GM18502 (cell line): ENCODE results near the gene ITPK1.

Source experiments
- ATAC-seq: cut with Tn5 transposase; IDR thresholded peaks from one replicate; pipeline ENCODE4 v1.9.1; 2021; ENCODE audit warnings: mild to moderate bottlenecking; ENCODE audit not compliant: unreplicated experiment, poor library complexity

The ITPK1 gene

DNA sequence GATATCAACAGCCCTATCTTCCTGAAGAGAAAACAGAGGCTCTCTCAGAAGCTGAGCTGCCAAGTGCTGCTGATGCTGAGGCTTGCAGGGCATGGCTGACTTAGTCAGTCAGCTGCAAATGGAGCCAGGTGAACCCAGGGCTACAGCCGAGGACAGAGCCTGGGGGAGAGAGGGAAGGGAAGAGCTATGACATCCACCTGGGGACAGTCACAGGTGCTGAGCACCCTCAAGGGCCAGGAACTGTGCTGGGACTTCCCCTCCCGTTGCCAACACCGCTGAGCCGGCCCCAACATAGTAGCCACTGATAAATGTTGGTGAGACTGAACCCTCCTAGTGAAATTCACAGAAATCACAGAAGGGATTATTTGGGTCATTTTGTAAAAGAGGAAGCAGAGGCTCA, 199.5 kb downstream of the ITPK1 start:
- ATAC-seq: no peak

DNA sequence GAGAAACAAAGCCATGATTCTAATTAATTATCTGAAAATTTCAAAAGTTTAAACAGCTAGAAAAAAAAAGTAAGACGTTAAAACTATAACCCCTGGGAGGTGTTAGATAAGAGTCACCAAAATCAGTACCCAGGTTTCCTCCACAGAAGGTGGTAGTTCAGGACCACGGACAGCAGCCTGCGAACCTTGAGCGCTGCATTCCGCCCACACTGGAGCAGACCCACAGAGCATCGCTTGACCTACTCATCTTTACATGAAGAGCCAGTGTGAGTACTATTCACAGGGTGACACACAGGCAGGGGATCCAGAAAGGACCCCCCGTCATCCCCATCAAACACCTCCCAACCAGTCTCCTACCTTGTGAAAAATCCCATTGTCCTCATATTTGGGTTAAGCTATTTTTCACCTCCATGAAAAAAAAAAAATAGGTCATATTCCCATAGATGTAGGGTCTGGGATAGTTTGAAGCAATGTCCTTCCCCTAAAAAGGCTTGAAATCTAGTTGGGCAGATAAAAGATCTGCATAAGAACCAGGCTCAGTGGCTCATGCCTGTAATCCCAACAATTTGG, 201.6 kb downstream of the ITPK1 start:
- ATAC-seq: no peak

- no peak for ATAC-seq
Observed at GRCh38 chr14:92907316-92907911, 208.3 kb downstream of the ITPK1 start.

- ATAC-seq: no peak
Observed at GRCh38 chr14:92906823-92907222, 208.9 kb downstream of the ITPK1 start.

DNA sequence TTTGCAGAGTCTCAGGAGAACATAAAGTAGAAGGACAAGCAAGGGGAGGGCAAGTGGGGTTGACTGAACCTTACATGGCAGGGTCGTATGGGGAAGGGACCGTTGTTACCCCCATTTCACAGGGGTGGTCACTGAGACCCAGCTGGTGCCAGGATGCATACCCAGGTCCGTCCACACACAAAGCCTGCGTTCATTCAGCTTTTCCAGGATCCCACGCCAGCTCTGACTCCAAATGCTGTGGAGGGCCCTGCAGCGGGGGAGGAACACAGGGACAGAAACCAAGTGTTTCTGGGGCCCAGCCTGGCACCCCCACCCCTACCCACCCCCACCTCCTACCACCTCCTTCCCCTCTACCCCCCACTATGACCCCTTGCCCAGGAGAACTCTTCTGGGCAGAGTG, 209.3 kb downstream of the ITPK1 start:
- ATAC-seq: no peak

GRCh38 chr14:92905667-92906066, 210.1 kb downstream of the ITPK1 start:
- no peak for ATAC-seq

DNA sequence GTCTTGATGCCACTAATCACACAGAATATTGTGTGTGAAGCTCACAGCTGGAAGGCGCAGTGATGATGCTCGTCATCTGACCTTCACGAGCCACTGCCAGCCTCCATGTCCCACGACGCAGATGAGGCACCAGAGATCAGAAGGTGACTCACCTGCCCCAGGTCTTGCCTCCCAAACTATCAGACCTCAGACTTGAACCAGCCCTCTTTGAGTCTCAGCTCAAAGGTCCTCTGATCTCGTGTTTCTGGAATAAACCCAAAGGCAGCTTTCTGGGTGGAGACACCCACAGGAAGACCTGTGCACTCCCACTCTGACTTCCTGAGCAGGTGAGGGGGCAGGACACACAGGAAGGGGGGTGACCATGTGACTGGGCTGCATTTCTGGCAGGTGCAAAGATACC, 212.4 kb downstream of the ITPK1 start:
- ATAC-seq: no peak

GRCh38 chr14:92902726-92903125, 213.0 kb downstream of the ITPK1 start:
- ATAC-seq: no peak

- no peak for ATAC-seq
Observed at GRCh38 chr14:92902191-92902590, 213.5 kb downstream of the ITPK1 start.

DNA sequence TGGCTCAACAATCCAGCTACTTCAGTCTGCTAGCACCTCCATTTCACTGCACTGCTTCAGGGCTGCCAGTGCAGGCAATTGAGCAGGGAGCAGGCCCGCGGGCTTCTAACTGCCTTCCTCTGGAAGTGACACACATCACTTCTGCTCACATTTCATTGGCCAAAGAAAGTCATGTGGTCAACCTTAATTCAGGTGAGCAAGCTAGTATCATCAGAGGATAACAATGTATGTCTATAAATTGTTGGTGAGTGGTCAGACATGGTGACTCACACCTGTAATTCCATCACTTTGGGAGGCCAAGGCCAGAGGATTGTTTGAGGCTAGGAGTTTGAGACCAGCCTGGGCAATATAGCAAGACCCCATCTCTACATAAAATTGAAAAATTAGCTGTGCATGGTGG, 215.1 kb downstream of the ITPK1 start:
- ATAC-seq: no peak

- no peak for ATAC-seq
Observed at GRCh38 chr14:92898566-92899131, 217.1 kb downstream of the ITPK1 start.

DNA sequence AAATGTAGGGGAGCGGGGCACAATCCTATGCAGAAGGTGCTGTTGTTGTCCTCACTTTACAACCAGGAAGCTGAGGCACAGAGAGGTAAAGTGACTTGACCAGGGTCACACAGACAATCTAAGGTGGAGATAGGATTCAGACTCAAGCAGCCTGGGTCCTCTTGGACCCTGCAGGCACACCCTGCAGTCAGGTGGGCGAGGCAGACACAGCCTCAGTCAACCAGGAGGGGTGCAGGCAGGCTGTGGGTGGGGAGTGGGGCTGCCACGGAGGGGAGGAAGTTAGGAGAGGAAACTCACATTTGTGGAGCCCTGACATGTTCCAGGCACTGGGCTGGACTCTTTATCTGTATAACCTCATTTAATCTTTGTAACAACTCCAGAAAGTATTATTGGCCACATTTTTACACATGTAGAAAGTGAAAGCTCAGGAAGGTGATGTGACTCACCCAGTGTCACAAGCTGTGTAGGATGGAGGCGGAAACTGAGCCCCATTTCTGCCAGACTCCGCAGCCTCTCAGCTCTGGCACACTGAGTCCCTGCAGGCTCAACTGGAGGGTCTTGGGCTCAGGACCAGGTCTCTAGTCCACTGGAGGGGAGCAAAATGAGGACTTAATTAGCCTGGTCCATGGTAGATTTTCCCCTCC, 217.7 kb downstream of the ITPK1 start:
- no peak for ATAC-seq

DNA sequence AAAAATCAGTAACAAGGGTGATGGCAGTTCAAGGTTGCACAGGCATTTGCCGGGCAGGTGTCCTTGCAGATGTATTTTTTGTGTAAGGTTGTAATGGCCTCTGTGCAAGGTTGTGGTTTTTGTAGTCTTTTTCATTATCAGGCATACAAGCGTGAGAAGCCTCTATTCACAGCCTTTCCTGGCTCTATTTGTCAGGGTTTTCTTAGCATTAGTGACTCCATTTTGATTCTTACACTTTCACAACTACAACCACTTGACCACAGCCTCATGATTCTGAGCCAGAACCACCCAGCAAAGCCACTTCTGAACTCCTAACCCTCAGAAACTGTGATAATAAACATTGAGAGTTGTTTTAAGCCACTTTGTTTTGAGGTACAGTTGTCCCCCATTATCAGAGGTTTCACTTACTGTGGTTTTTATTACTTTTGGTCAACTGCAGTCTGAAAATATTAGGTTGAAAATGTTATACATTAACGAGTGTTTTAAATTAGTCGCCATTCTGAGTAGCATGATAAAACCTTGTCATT, 220.3 kb downstream of the ITPK1 start:
- no peak for ATAC-seq

GRCh38 chr14:92892589-92892988, 223.1 kb downstream of the ITPK1 start:
- ATAC-seq: no peak

- no peak for ATAC-seq
Observed at GRCh38 chr14:92890830-92891588, 224.7 kb downstream of the ITPK1 start.

- no peak for ATAC-seq
Observed at GRCh38 chr14:92888896-92889295, 226.8 kb downstream of the ITPK1 start.

- no peak for ATAC-seq
Observed at GRCh38 chr14:92887157-92887556, 228.6 kb downstream of the ITPK1 start.
